ENCODE measurements around the gene RNF157. TPM values are rescaled to one million over a fixed set of nuclear protein-coding genes. Genes with fewer than 3 reads are reported as not detected.
A peak's percentile ranks its signal among the peaks of the same experiment; 100 is the strongest.

RNF157 gene
- total and polyA plus RNA-seq, 9 of the 15 experiments (the other 6 are each of a cell fraction or from before 2014, with no cell fraction given): 8.1 to 31.7 (median 20.8) TPM

GRCh38 chr17:76271669-76272540 is 31.6 kb upstream of the RNF157 start (continued):
- TF ChIP-seq VEZF1 (CRISPR knock-in tag; IDR thresholded peaks at IDR 0.05) (peak; percentile 9; the same call in 1 of the 2 replicates), SMAD3 (CRISPR knock-in tag; conservative IDR thresholded peaks at IDR 0.05) (no peak), FIP1L1 (IDR thresholded peaks at IDR 0.05; ENCODE audit: low read depth, low read length, poor library complexity, severe bottlenecking) (peak; percentile 50), CHD7 (IDR thresholded peaks at IDR 0.05; ENCODE audit: low read depth, low read length) (no peak), POLR2A (conservative IDR thresholded peaks at IDR 0.05) (peak; percentile 68), ZNF76 (CRISPR knock-in tag; IDR thresholded peaks at IDR 0.05; ENCODE audit: borderline replicate concordance) (no peak), NEUROD1 (IDR thresholded peaks at IDR 0.05; ENCODE audit: borderline replicate concordance, low read depth, low read length, partially characterized antibody) (no peak), ZBTB9 (CRISPR knock-in tag; IDR thresholded peaks at IDR 0.05) (peak; percentile 53; the same call in 1 of the 2 replicates), CREB1 (IDR thresholded peaks at IDR 0.05) (0 out of 2 replicates have a peak, but pooled peaks have one; percentile 24), CREB1 (CRISPR knock-in tag; IDR thresholded peaks at IDR 0.05) (no peak), RBFOX2 (IDR thresholded peaks at IDR 0.05; ENCODE audit: low read depth, low read length) (peak; percentile 84), MYNN (IDR thresholded peaks at IDR 0.05) (peak; percentile 63), MYNN (CRISPR knock-in tag; IDR thresholded peaks at IDR 0.05) (no peak), SAFB (IDR thresholded peaks at IDR 0.05; ENCODE audit: borderline replicate concordance, low read depth, low read length) (peak; percentile 2; the same call in 1 of the 2 replicates)
